K562 (cell line): ENCODE results near the gene CHCHD5. TPM values are rescaled to one million over a fixed set of nuclear protein-coding genes. Genes with fewer than 3 reads are reported as not detected.
"Not testable (repeated sequence)": the region's sequence is repeated elsewhere in the genome, so short reads cannot be mapped to it uniquely, and the experiment has no call there.

Experiments used
- ATAC-seq: fragments of 200-7000 bp; cut with Tn5 transposase; 3 replicates; pipeline ENCODE4 v1.9.1; 2020; ENCODE audit warnings: moderate library complexity
- BruUV-seq: library from RNA; stranded (reverse); fragments of 400-500 nt; replicated peaks from 2 replicates; lab custom pipeline; 2021; lab: Mats Ljungman, UMichigan
- CTCF ChIA-PET: fragments of 300-600 bp; formaldehyde crosslinking; extraction: SDS; loops from one replicate; lab custom pipeline; 2021; ENCODE audit warnings: low intra/inter-chr PET ratio; lab: Yijun Ruan, JAX
- POLR2A ChIA-PET: fragments of 300-600, 350-650 bp; sonication (Branson Sonifier 250); formaldehyde crosslinking; extraction: SDS; loops from one replicate; lab custom pipeline; 2021; ENCODE audit warnings: antibody characterized with exemption, inconsistent platforms; lab: Yijun Ruan, JAX
- DNase-seq, 4 experiments: peaks; one replicate each; pipeline versions ENCODE4 v3.0.0 to v3.0.0-alpha.2; 2011 to 2018; ENCODE audit warnings: low spot score in 3 of 4, mixed read lengths in 3 of 4; ENCODE audit errors: extremely low read depth in 1 of 4
- FAIRE-seq: peaks from 2 replicates; lab custom pipeline; 2011; peaks lifted over from hg19 to GRCh38; lab: Jason Lieb, UNC
- H2AFZ ChIP-seq: 2 replicates; pipeline ENCODE4 v1.6.0; 2011; ENCODE audit warnings: low read depth, low read length, control low read depth, inconsistent platforms
- H3K27ac ChIP-seq: fragments of 200-600 bp; 3 replicates; pipeline ENCODE4 v1.8.0; 2011; ENCODE audit warnings: low read depth, mild to moderate bottlenecking, control low read depth, inconsistent platforms, low read length, moderate library complexity, mixed read lengths; ENCODE audit errors: extremely low read depth
- H3K27me3 ChIP-seq, 2 experiments: fragments of 300-600 bp in 1 of 2; 2 replicates in 1 of 2; 3 replicates in 1 of 2; pipeline versions ENCODE4 v1.6.0 to v1.8.0; 2011; ENCODE audit warnings: inconsistent platforms in 2 of 2, low read length in 2 of 2, mild to moderate bottlenecking in 1 of 2, mixed read lengths in 1 of 2, moderate library complexity in 1 of 2; ENCODE audit not compliant: control insufficient read depth in 2 of 2, insufficient read depth in 2 of 2
- H3K36me3 ChIP-seq: fragments of 300-600 bp; 3 replicates; pipeline ENCODE4 v1.8.0; 2011; ENCODE audit warnings: mild to moderate bottlenecking, low read length, inconsistent platforms; ENCODE audit not compliant: control insufficient read depth, insufficient read depth
- H3K4me1 ChIP-seq, 2 experiments: fragments of 200-600 bp in 1 of 2; replicated peaks in 1 of 2; 2 replicates in 1 of 2; 3 replicates in 1 of 2; pipeline versions ENCODE4 v1.5.1 to v1.8.0; 2011; ENCODE audit warnings: inconsistent platforms in 2 of 2, low read length in 2 of 2, mild to moderate bottlenecking in 1 of 2, mixed read lengths in 1 of 2, moderate library complexity in 1 of 2; ENCODE audit not compliant: control insufficient read depth in 2 of 2, insufficient read depth in 2 of 2
- H3K4me2 ChIP-seq: 2 replicates; pipeline ENCODE4 v1.6.1; 2011; ENCODE audit warnings: low read length, control low read depth, inconsistent platforms, mixed read lengths; ENCODE audit not compliant: insufficient read depth
- H3K4me3 ChIP-seq: fragments of 200-600 bp; sonication (generic), shearing (Covaris generic); 2 replicates; pipeline ENCODE4 v1.5.1; 2016; ENCODE audit warnings: control low read depth, inconsistent platforms
- H3K79me2 ChIP-seq: fragments of 200-600 bp; 3 replicates; pipeline ENCODE4 v1.8.0; 2011; ENCODE audit warnings: low read length, inconsistent platforms; ENCODE audit not compliant: control insufficient read depth, insufficient read depth
- H3K9ac ChIP-seq, 2 experiments: 2 replicates each; pipeline versions ENCODE4 v1.6.0 to v1.6.1; 2011; ENCODE audit warnings: low read depth in 2 of 2, low read length in 2 of 2, control low read depth in 1 of 2, inconsistent platforms in 1 of 2, mild to moderate bottlenecking in 1 of 2, mixed read lengths in 1 of 2; ENCODE audit not compliant: insufficient read depth in 1 of 2
- H3K9me1 ChIP-seq: one replicate; pipeline ENCODE4 v1.6.0; 2011; ENCODE audit warnings: inconsistent platforms, mild to moderate bottlenecking, low read length, moderate library complexity; ENCODE audit not compliant: control insufficient read depth, insufficient read depth
- H3K9me3 ChIP-seq: replicated peaks from 2 replicates; pipeline ENCODE4 v1.5.1; 2011; ENCODE audit warnings: low read depth, low read length, inconsistent platforms; ENCODE audit not compliant: control insufficient read depth, insufficient read depth
- H4K20me1 ChIP-seq: replicated peaks from 2 replicates; pipeline ENCODE4 v1.6.1; 2011; ENCODE audit warnings: low read length, inconsistent platforms, mixed read lengths; ENCODE audit not compliant: control insufficient read depth, insufficient read depth
- WGBS: fragments of 100-300 bp; shearing (Covaris generic); methylation state at CpG from one replicate; pipeline ENCODE4 v1.1.6; 2016; ENCODE audit warnings: low coverage, mixed read lengths; ENCODE audit not compliant: insufficient coverage; ENCODE audit errors: missing lambda C conversion rate; 5-methylcytosine and 5-hydroxymethylcytosine counted together
- in situ Hi-C: fragments of 300-500 bp; cut with MboI; formaldehyde crosslinking; loops from 4 replicates; pipeline ENCODE4 v1.15.0; 2018; ENCODE audit warnings: inconsistent platforms, mixed read lengths
- intact Hi-C: fragments of 100-400 bp; cut with micrococcal nuclease; formaldehyde crosslinking; loops from 2 replicates; pipeline ENCODE4 v1.14.2; 2022
- polyA plus RNA-seq, 8 experiments: library from polyadenylated mRNA; depleted of rRNA in 4 of 8; stranded (reverse) in 5 of 8; unstranded in 3 of 8; fragments of >200 nt; fragmentation: Nextera tagmentation in 2 of 8; fragmentation: Illumina TruSeq in 1 of 8; extraction: Ambion mirVana in 2 of 8; extraction: Trizol in 1 of 8; gene quantifications; 2 replicates each; pipeline versions ENCODE4 v1.2.1 to v1.2.3, GENCODE V29; 2011 to 2014; ENCODE audit warnings: inconsistent platforms in 1 of 8, missing spikeins in 1 of 8
- total RNA-seq, 7 experiments: library from RNA; depleted of rRNA in 6 of 7; stranded (reverse); fragments of >200 nt in 6 of 7; fragmentation: Illumina TruSeq in 2 of 7; extraction: Trizol in 2 of 7; gene quantifications; 2 replicates each; pipeline versions ENCODE4 v1.2.1 to v1.2.3, GENCODE V29; 2011 to 2021; ENCODE audit warnings: low replicate concordance in 1 of 7
- TF ChIP-seq, protein P1 (sequence below), 2 experiments: fragments of 450-650 bp; IDR thresholded peaks; 2 replicates each; pipeline ENCODE4 v1.6.1; 2018; ENCODE audit warnings: mild to moderate bottlenecking in 2 of 2, low read depth in 1 of 2; ENCODE audit not compliant: partially characterized antibody in 2 of 2

The CHCHD5 gene
- total and polyA plus RNA-seq, 9 of the 15 experiments (the other 6 are each of a cell fraction or from before 2014, with no cell fraction given): 7.4 to 79.3 (median 33.4) TPM

DNA sequence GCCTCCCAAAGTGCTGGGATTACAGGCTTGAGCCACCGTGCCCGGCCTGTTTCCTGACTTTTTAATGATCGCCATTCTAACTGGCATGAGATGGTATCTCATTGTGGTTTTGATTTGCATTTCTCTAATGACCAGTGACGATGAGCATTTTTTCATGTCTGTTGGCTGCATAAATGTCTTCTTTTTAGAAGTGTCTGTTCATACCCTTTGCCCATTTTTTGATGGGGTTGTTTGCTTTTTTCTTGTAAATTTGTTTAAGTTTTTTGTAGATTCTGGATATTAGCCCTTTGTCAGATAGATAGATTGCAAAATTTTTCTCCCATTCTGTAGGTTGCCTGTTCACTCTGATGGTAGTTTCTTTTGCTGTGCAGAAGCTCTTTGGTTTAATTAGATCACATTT lies 24.9 kb downstream of the CHCHD5 start:
- intact Hi-C loops, H3K9me1 ChIP-seq, H2AFZ ChIP-seq, H3K9me3 ChIP-seq, FAIRE-seq, DNase-seq, H3K4me1 ChIP-seq, POLR2A ChIA-PET, H3K79me2 ChIP-seq, H3K36me3 ChIP-seq, H3K4me2 ChIP-seq, ATAC-seq, CTCF ChIA-PET, H3K27ac ChIP-seq, H3K27me3 ChIP-seq, H4K20me1 ChIP-seq, BruUV-seq, H3K9ac ChIP-seq, H3K4me3 ChIP-seq: not testable (repeated sequence)
- WGBS: 29% methylated on average over 1 of the region's 4 CpGs
- in situ Hi-C loops: loop anchor here (25.0 kb wide), 1 partner anchor 278 kb away; no protein-coding TSS in a partner anchor
- TF ChIP-seq, protein P1, sequence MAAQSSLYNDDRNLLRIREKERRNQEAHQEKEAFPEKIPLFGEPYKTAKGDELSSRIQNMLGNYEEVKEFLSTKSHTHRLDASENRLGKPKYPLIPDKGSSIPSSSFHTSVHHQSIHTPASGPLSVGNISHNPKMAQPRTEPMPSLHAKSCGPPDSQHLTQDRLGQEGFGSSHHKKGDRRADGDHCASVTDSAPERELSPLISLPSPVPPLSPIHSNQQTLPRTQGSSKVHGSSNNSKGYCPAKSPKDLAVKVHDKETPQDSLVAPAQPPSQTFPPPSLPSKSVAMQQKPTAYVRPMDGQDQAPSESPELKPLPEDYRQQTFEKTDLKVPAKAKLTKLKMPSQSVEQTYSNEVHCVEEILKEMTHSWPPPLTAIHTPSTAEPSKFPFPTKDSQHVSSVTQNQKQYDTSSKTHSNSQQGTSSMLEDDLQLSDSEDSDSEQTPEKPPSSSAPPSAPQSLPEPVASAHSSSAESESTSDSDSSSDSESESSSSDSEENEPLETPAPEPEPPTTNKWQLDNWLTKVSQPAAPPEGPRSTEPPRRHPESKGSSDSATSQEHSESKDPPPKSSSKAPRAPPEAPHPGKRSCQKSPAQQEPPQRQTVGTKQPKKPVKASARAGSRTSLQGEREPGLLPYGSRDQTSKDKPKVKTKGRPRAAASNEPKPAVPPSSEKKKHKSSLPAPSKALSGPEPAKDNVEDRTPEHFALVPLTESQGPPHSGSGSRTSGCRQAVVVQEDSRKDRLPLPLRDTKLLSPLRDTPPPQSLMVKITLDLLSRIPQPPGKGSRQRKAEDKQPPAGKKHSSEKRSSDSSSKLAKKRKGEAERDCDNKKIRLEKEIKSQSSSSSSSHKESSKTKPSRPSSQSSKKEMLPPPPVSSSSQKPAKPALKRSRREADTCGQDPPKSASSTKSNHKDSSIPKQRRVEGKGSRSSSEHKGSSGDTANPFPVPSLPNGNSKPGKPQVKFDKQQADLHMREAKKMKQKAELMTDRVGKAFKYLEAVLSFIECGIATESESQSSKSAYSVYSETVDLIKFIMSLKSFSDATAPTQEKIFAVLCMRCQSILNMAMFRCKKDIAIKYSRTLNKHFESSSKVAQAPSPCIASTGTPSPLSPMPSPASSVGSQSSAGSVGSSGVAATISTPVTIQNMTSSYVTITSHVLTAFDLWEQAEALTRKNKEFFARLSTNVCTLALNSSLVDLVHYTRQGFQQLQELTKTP (IDR thresholded peaks at IDR 0.05; ENCODE audit: low read depth in 1 of 2, partially characterized antibody in 2 of 2): peak in 1 of 2 experiments; percentile 98

DNA sequence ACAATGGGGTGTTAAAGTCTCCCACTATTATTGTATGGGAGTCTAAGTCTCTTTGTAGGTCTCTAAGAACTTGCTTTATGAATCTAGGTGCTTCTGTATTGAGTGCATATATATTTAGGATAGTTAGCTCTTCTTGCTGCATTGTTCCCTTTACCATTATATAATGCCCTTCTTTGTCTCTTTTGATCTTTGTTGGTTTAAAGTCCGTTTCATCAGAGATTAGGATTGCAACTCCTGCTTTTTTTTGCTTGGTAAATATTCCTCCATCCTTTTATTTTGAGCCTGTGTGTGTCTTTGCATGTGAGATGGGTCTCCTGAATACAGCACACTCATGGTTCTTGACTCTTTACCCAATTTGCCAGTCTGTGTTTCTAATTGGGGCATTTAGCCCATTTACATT lies 27.9 kb downstream of the CHCHD5 start:
- H2AFZ ChIP-seq, H3K9me3 ChIP-seq, H3K79me2 ChIP-seq, H3K4me2 ChIP-seq, intact Hi-C loops, H4K20me1 ChIP-seq, H3K4me3 ChIP-seq, ATAC-seq, BruUV-seq, POLR2A ChIA-PET, H3K9me1 ChIP-seq, H3K27me3 ChIP-seq, H3K4me1 ChIP-seq, H3K9ac ChIP-seq, H3K27ac ChIP-seq, CTCF ChIA-PET, H3K36me3 ChIP-seq, DNase-seq, FAIRE-seq: not testable (repeated sequence)
- 0% methylated on average over 1 of the region's 1 CpG for WGBS
- in situ Hi-C loops: loop anchor here (25.0 kb wide), 1 partner anchor 275 kb away; no protein-coding TSS in a partner anchor
